GM15510 (cell line): ENCODE measurements around the gene SGPL1.

Experiments used
- POLR2A ChIP-seq: IDR thresholded peaks from 3 replicates; pipeline ENCODE4 v1.6.1; 2011; ENCODE audit warnings: borderline replicate concordance; ENCODE audit not compliant: insufficient read length; ENCODE audit errors: extremely low read depth

The SGPL1 gene

GRCh38 chr10:70795613-70796012 lies 20.1 kb upstream of the SGPL1 start:
- no peak for TF ChIP-seq POLR2A

DNA sequence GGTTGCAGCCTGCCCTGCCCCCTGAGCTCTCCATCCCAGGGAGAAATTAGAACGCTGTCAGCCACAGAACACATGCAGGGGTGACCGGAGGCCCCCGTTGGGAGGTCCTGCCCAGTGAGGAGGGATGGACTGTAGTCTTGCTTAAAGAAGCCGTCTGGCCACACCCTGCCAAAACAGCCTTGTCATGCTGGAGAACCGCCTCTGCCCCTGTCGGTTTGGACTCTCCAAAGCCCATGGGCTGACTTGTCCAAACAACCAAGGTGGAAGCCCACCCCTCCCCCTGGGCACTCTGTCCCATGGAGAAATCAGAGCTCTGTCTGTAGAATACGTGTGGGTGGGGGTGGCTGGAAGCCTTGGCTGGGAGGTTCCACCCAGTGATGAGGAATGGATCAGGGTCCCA lies 17.9 kb upstream of the SGPL1 start:
- TF ChIP-seq POLR2A: no peak

DNA sequence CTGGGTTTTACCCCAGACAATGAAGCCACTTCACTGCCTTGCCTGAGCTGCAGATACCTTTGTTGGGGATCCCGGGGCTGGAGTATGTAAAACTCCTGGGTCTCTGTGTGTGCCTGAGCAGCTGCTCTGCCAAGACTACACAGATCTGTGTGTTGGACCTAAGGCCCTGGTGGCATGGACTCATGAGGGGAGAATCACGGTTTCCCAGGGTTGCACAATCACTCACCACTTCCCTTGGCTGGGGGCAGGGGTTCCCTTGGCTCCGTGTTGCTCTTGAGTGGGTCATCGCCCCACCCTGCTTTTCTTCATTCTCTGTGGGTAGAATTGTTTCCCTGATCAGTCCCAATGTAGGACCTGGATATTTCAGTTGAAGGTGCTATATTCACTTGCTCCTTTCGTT lies 16.6 kb upstream of the SGPL1 start:
- no peak for TF ChIP-seq POLR2A

DNA sequence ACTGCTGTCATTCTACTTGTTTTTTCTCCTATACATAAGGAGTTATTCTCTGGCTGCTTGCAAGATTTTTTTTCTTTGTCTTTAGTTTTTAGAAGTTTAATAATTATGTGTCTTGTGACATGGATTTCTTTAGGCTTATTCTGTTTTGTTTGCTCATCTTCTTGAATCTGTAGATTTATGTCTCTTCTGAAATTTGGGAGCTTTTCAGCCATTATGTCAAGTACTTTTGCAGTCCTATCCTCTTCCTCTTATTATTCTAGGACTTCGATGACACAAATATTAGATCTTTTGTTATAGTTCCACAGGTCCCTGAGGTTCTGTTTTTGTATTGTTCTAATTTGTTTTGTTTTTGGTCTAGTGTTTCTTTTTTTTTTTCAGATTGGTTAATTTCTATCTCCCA lies 13.9 kb upstream of the SGPL1 start:
- no peak for TF ChIP-seq POLR2A

DNA sequence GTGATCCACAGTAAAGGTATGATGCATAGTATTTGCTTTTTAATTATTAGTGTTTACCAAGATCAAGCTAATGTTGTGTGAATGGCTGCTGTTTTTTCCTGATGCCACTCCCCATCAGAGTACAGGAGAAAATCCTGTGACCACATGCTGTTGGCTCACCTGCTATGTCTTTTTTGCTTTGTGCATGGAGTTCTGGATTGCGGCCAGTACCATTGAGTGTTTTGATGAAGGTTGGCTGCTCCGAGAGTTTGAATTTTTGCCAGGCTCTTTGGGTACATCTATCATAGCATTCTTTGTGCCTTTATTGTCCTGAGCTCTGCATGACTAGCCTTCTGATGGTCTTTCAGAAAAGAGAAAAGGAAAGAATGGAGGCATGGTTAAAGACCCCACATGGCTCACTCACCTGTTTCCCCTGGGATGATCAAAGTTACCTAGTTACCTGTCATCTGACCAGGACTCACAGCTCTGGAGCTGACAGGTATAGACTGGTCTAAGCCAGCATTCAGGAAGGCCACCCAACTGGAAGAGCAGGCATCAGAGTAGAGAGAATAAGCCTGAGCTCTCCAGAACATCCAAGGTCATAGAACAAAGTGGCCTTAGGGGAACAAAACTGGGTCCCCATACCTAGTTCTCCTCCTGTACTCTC lies 11.8 kb upstream of the SGPL1 start:
- no peak for TF ChIP-seq POLR2A

- no peak for TF ChIP-seq POLR2A
Observed at GRCh38 chr10:70804421-70804808, 11.3 kb upstream of the SGPL1 start.

DNA sequence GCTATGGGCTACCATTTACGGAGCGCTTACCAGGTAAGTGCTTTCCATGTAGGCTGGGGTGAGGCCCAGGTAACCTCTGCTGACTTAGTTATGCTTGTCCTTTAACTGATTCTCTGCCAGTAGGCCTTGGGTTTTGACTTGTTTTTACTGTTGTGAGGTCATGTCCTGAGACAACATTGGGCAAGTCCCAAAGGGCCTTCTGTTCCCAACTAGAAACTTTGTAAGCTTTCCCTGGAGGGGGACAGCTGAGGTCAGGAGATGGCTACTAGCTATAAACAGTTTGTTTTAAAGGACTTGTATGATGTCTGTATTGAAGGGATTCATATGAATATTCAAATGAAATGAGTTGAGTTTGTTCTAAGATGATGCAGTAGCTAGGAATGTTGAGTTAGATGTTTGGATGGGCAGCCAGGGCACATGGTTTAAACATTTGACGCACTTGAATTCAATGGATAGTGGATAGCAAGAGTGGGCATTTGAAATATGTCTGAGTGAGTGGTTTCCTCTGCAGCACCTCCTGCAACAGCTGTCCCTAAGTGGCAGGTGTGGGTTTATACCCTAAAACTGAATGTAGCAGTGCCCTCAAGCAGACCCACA lies 10.0 kb upstream of the SGPL1 start:
- no peak for TF ChIP-seq POLR2A

- no peak for TF ChIP-seq POLR2A
Observed at GRCh38 chr10:70806841-70807240, 8.9 kb upstream of the SGPL1 start.

DNA sequence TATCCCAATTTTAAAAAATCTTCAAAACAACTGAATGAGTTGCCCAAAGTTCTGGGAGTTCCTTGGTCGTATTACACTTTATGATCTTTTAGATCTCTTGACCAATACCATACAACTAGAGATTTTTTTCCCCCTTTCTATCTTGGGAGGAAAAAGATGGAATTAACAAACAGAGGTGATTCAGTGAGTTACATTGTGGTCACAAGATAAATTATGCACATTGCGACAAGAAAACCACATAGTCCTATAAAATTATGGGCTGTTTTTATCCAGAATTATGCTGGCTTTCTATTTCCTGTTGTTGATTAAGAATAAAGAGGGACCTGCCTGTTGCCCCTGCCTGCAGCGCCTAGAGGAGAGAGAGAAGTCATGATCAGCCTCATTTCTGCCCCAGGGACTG lies 8.2 kb upstream of the SGPL1 start:
- TF ChIP-seq POLR2A: no peak

DNA sequence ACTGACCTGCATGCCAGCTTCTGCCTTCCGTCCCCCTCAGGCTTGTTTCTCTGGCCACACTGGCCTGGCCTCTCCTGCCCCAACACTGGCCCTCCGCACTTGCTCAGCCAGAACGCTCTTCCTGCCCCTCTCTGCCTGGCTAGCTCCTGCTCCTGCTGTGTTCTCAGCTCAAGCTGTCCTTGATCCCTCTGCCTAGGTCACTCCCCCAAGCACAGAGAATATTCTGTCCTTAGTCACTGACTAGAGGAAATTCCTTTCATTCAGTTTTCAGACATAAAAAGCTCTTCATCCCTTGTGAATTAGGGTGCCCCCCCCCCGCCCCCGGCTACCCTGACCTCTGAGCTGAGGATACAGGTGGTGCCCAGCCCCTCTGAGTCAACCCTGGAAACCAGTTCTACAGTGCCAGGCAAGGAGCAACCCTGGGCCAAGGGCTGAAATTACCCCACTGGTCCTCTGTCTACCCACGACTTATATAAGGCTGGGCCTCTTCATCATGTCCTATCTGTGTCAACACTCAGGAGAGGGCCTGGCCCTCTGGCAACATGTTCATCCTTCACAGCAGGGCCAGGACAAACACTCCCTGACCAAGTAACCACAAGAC lies 6.6 kb upstream of the SGPL1 start:
- no peak for TF ChIP-seq POLR2A

DNA sequence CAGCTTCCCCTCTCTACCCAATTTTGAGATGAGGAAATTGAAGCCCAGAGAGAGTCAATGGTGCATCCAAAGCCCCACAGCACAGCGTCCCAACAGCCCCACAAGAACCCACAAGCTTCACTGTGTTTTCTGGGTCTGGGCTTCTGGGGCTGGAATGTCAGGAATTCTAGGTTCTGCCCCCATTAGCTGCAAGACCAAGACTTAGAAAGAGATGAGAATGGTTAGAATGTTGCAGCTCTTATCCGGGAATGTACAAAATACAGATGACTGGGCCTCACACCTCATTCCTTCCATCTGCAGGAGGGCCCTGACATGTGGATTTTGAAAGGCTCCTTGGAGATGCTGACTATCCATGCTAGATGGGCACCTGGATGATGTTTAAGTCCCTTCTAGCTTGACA lies 6.0 kb upstream of the SGPL1 start:
- no peak for TF ChIP-seq POLR2A

- no peak for TF ChIP-seq POLR2A
Observed at GRCh38 chr10:70810967-70811366, 4.8 kb upstream of the SGPL1 start.

DNA sequence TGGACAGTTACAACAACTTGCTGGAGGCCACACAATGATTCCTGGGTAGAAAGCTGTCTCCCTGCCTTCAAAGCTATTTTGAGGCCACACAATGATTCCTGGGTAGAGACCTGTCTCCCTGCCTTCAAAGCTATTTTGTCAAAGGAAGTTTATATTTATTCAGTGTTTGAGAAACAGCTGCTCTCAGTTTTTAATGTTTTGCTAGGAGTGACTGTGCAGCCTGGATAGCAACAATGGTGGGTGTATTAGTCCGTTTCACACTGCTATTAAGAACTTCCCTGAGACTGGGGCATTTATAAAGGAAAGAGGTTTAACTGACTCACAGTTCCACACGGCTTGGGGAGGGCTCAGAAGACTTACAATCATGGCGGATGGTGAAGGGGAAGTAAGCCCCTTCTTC lies 3.9 kb upstream of the SGPL1 start:
- no peak for TF ChIP-seq POLR2A

GRCh38 chr10:70812814-70813213 lies 2.9 kb upstream of the SGPL1 start:
- TF ChIP-seq POLR2A: no peak

- no peak for TF ChIP-seq POLR2A
Observed at GRCh38 chr10:70814126-70814525, 1.6 kb upstream of the SGPL1 start.

DNA sequence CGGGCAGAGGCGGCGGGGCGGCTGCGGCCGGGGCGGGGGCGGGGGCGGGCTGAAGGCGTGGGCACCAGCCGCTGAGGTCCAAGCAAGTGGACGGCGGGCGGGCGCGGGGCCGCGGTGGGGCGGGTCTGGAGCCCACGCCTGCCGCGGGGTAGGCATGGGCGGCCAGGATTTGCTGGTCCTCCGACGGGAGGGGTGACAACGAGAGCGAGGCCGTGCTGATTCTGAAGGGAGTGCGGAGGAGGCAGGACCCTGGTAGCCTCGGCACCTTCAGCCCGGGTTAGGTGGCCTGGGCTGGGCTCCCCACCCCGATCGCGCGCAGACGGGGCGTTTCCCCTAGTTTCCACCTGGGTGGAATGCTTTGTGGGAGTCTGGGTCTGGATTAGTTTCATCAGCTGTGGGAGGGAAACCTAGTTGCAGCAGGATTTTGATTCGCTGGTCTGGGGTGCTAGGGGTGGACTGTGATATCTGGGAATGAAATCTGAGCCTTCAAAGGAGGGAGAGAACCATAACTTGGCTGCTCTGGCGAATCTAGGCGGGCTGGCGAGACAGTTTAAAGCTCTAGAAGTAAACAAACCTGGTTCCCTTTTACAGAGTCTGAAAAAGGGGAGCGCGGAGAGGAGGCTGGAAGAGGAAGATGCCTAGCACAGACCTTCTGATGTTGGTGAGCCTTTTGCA lies 609 bp downstream of the SGPL1 start:
- no peak for TF ChIP-seq POLR2A
